GM21529 (cell line): Measurements from ENCODE around the gene MOCS2.
"Not testable (repeated sequence)": the region's sequence is repeated elsewhere in the genome, so short reads cannot be mapped to it uniquely, and the experiment has no call there.

Experiments used
- ATAC-seq: cut with Tn5 transposase; IDR thresholded peaks from one replicate; pipeline ENCODE4 v1.9.1; 2021; ENCODE audit not compliant: unreplicated experiment

The MOCS2 gene

GRCh38 chr5:53109443-53110127, at the start of gene MOCS2:
TSS of gene MOCS2 (minus strand) at chr5:53109757. CDS start at chr5:53107174, 2,583 bp downstream.
- peak; percentile 95 for ATAC-seq

GRCh38 chr5:53151713-53152458, 42.3 kb upstream of the MOCS2 start:
- ATAC-seq: no peak

- no peak for ATAC-seq
Measured at GRCh38 chr5:53133020-53133419, 23.5 kb upstream of the MOCS2 start.

DNA sequence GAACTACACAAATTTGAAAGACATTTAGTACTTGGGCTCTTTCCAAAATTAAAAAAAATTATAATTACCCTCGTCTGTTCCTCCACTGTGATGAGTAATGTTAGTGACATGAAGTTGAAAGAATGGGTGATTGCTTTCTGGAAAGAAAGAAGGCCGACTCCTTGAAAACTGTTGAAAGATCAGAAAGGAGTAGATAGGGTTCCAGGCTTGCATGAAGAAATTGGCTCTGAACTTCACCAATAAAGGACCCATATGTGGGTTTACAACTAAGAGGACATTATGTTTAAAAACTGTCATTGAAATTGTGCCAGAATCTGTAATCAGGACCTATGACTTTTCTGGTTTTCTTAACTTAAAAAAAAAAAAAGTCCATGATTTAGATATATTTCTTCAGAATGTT, 20.7 kb upstream of the MOCS2 start:
- ATAC-seq: no peak

GRCh38 chr5:53128481-53128880, 18.9 kb upstream of the MOCS2 start:
- no peak for ATAC-seq

- ATAC-seq: no peak
Measured at GRCh38 chr5:53127107-53127506, 17.6 kb upstream of the MOCS2 start.

DNA sequence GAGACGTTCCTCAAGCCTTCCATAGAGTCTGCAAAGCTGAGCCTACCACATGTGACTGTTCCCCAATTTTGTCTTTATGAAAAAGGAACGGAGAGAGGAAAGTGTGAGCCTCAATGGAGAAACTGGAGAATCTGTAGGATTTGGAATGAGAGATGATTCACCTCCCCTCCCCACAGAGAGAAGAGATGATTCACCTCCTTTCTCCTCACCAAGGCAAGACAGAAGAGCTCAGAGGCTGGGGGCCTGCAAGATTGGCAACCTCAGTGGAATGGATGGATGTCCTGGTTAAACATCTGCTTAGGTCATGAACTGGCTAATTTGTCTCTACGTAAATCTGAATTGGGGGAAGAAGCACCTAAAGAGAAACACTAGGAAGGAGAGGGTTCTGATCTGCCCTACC, 17.0 kb upstream of the MOCS2 start:
- ATAC-seq: no peak

GRCh38 chr5:53123702-53124101, 14.1 kb upstream of the MOCS2 start:
- no peak for ATAC-seq

DNA sequence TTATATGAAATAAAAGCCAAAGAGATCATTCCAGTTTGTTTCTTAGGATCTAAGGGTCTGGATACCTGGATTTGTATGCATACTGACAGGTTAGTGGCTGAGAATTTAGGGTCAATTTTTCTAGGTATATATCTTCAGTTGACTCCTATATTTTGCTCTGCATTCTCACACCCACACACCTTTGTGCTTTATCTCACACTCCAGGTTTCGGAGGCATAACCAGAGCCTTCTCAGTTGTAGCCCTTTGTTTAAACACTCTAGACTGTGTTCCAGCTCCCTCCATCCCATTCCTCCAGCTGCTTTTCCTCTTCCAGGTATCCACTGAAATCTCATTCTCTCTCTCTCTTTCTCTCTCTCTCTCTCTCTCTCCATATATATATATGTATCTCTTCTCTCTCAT, 10.6 kb upstream of the MOCS2 start:
- no peak for ATAC-seq

DNA sequence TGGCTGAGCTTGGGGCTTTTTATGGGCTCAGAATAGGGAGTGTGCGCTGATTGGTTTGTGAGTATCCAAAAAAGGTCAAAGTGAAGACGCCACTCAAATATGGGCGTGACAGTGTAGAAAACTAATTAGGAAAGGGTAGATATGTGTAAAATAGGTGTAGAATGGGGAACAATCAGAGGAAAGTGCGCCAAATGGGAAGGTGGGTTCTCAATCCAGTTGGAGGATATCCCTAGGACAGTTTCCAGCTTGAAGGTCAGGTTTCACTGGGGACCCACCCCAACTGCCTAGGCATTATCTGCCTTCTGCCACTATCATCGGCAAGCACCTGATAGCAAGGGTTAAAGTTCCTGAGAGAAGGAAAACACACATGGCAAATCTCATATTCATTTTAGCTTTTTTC, 9.3 kb upstream of the MOCS2 start:
- no peak for ATAC-seq

DNA sequence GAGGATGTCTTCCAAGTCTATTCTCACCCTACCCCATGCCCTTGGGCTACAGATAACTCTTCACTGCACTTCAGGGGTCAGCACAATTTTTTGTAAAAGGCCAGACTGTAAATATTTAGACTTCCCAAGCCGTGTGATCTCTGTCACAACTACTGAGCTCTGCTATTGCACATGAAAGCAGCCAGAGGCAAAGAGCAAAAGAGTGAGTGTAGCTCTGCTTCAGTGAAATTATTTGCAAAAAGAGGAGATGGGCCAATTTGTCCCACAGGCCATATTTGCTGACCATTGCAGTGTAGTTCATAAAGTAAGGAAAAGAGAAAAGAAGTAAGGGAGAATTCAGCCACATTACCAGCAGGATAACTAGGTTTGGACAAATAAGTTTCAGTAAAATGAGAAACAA, 7.0 kb upstream of the MOCS2 start:
- no peak for ATAC-seq

DNA sequence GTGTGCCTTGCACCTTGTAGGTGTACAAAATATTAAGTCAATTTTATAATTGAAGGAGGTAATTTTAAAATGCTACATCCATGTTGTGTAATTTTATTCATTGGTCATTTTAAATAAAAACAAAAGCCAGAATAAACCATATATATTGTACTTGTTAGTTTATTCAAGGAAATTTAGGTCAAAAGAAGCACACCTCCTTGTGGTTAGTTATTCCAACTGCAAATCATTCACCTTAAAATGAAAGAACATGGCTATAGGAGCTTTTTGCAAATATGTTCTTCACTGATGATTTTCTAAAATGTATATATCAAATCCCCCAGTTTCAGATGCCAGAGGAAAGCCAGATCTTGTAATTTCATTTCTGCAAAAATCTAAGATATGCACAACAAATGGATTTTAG, 5.4 kb upstream of the MOCS2 start:
- ATAC-seq: no peak

- no peak for ATAC-seq
Measured at GRCh38 chr5:53113947-53114346, 4.4 kb upstream of the MOCS2 start.

GRCh38 chr5:53112909-53113308, 3.4 kb upstream of the MOCS2 start:
- ATAC-seq: no peak

DNA sequence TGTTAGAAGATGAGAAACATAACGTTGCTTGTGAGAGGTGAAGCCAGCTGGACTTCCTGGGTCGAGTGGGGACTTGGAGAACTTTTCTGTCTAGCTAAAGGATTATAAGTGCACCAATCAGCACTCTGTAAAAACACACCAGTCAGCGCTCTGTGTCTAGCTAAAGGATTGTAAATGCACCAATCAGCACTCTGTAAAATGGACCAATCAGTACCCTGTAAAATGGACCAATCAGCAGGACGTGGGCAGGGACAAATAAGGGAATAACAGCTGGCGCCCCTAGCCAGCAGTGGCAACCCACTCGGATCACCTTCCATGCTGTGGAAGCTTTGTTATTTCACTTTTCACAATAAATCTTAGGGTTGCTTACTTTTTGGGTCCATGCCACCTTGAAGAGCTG, 2.8 kb upstream of the MOCS2 start:
- not testable (repeated sequence) for ATAC-seq

DNA sequence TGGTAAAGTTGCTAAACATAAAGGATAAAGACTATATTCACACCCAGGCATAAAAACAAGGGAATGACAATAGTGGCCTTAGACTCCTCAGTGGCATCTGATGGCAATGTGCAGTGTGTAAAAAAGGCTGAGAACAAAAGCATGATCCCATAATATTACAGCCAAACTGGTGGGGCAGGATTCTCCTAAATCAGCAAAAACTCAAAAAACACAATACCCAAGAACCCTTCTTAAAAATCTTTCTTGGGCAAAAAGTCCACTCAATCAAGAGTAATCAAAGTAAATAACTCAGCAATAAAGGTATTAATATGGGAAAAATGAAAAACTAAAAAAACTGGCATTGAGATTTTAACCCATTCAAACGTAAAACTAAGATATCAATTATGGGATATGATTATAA, 1.6 kb upstream of the MOCS2 start:
- no peak for ATAC-seq

GRCh38 chr5:53110156-53110555, 599 bp upstream of the MOCS2 start:
- ATAC-seq: peak; percentile 8

GRCh38 chr5:53109056-53109442, 508 bp downstream of the MOCS2 start:
- ATAC-seq: peak; percentile 16

- no peak for ATAC-seq
Measured at GRCh38 chr5:53105611-53106300, 3.8 kb downstream of the MOCS2 start.

DNA sequence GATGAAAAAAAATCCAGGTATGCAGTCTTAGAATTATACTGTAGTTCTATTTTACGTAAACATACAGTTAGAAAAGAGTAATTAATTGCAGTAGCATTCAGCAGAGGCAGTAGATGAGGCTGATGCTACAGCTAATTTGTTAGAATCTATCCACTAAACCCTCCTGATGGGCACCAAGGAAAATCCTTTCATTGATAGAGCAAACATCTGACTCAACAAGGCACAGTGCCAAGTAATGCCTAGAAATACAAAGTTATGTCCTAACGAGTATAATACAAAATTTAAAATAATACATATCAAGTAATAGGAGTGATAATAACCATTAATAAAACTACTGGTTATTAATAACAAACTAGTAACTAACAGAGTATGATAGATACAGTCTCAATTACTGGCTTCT, 9.0 kb downstream of the MOCS2 start:
- ATAC-seq: no peak

GRCh38 chr5:53099546-53099945, 10.0 kb downstream of the MOCS2 start:
- ATAC-seq: no peak

- ATAC-seq: peak; percentile 90
Measured at GRCh38 chr5:53095931-53096525, 13.5 kb downstream of the MOCS2 start.
